Kidney (tissue), 14 donors: ENCODE results near the gene ZNF324B. TPM values are rescaled to one million over a fixed set of nuclear protein-coding genes. Genes with fewer than 3 reads are reported as not detected.
A peak's percentile ranks its signal among the peaks of the same experiment; 100 is the strongest.

ENCODE experiments used
- DNase-seq, 5 donors: peaks; one replicate each; pipeline ENCODE4 v3.0.0-alpha.2; 2013 to 2020
- FAIRE-seq: peaks from 2 replicates; lab custom pipeline; 2012; peaks lifted over from hg19 to GRCh38; lab: Jason Lieb, UNC
- H3K27ac ChIP-seq, 2 donors: one replicate each; pipeline ENCODE4 v1.7.0; 2013; ENCODE audit warnings: low read depth in 2 of 2, low read length in 2 of 2, inconsistent platforms in 1 of 2
- H3K27me3 ChIP-seq: one replicate; pipeline ENCODE4 v1.7.1; 2013; ENCODE audit warnings: low read length, inconsistent platforms; ENCODE audit not compliant: control insufficient read depth, insufficient read depth
- H3K36me3 ChIP-seq, 3 donors: one replicate each; pipeline versions ENCODE4 v1.7.0 to v1.7.1; 2013; ENCODE audit warnings: low read length in 3 of 3, control low read depth in 1 of 3, inconsistent platforms in 1 of 3; ENCODE audit not compliant: insufficient read depth in 3 of 3, control insufficient read depth in 2 of 3
- H3K4me1 ChIP-seq, 3 donors: one replicate each; pipeline versions ENCODE4 v1.7.0 to v1.7.1; 2013; ENCODE audit warnings: low read length in 3 of 3, inconsistent platforms in 1 of 3, low read depth in 1 of 3; ENCODE audit not compliant: control insufficient read depth in 2 of 3, insufficient read depth in 2 of 3
- H3K4me3 ChIP-seq, 3 donors: one replicate each; pipeline versions ENCODE4 v1.7.0 to v1.8.1; 2013; ENCODE audit warnings: low read length in 3 of 3, control low read depth in 1 of 3, inconsistent platforms in 1 of 3
- H3K9ac ChIP-seq, 3 donors: one replicate each; pipeline versions ENCODE4 v1.7.0 to v1.7.1; 2013; ENCODE audit warnings: low read length in 3 of 3, control low read depth in 1 of 3, inconsistent platforms in 1 of 3
- H3K9me3 ChIP-seq, 3 donors: one replicate each; pipeline versions ENCODE4 v1.7.0 to v1.7.1; 2013; ENCODE audit warnings: low read length in 3 of 3, control low read depth in 1 of 3, inconsistent platforms in 1 of 3; ENCODE audit not compliant: control insufficient read depth in 2 of 3, insufficient read depth in 1 of 3
- intact Hi-C: fragments of 100-400 bp; cut with DNase I; formaldehyde crosslinking; loops from one replicate; pipeline ENCODE4 v1.11.1; 2022
- polyA plus RNA-seq: library from polyadenylated mRNA; stranded (reverse); fragments of 350-450 nt; fragmentation: Illumina TruSeq; extraction: RNeasy Lipid Tissue Mini Kit (QIAGEN cat#74804); gene quantifications from one replicate; pipeline ENCODE4 v1.2.3, GENCODE V29; 2014; ENCODE audit warnings: low read depth, low replicate concordance; ENCODE audit not compliant: insufficient read depth
- total RNA-seq: library from RNA; stranded (reverse); fragmentation: NEBNext Ultra II Directional; extraction: Animal tissue kit (Norgen Biotek cat#: 25700); gene quantifications from one replicate; pipeline ENCODE4 v1.2.1, GENCODE V29; 2021
- TF ChIP-seq, protein P1 (sequence below): IDR thresholded peaks from 3 replicates; pipeline ENCODE4 v1.5.1; 2012; ENCODE audit warnings: mild to moderate bottlenecking, moderate library complexity, borderline replicate concordance; ENCODE audit not compliant: insufficient read depth; ENCODE audit errors: extremely low read depth
- donor health status: control.
- donor health status: control.
- donor health status: control.
- donor health status: control.
- donor health status: control.
- donor health status: DM: yes; HTN: yes; CAD: no.
- donor health status: Normal renal cell carcinoma (clear cell type).

ZNF324B gene
- total and polyA plus RNA-seq, 2 donors from 2014 or later: 3.4 to 9.9 TPM

DNA sequence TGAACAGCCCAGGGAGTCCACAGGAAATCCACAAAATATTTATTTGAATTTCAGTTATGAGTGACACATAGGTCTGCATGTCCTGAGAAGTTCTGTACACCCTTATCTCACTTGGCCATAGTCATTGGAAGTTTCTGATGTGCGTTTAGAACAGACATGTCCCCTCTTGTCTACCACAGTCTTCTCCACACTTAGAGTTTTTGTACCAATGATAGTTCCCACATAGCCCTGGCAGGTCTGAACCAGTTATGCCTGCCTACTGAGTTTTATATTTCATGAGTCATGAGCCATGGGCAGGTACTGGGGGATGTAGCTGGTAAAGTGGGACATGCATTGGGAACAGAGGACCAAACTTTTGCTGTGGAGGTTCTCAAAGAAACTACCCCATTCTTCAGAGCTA lies 22.8 kb upstream of the ZNF324B start:
- DNase-seq: no peak
- H3K36me3 ChIP-seq: peaks cover 7 to 18% (median 17%) of the 10 kb centered on the region in 3 donors
- H3K4me1 ChIP-seq: no peaks in the 10 kb centered on the region
- no peak overlapping the region for H3K9ac ChIP-seq
- no peak overlapping the region for H3K27ac ChIP-seq
- H3K9me3 ChIP-seq: peaks cover 15 to 58% (median 28%) of the 10 kb centered on the region in 3 donors
- FAIRE-seq: no peak
- intact Hi-C loops: no loop called here
- TF ChIP-seq, protein P1, sequence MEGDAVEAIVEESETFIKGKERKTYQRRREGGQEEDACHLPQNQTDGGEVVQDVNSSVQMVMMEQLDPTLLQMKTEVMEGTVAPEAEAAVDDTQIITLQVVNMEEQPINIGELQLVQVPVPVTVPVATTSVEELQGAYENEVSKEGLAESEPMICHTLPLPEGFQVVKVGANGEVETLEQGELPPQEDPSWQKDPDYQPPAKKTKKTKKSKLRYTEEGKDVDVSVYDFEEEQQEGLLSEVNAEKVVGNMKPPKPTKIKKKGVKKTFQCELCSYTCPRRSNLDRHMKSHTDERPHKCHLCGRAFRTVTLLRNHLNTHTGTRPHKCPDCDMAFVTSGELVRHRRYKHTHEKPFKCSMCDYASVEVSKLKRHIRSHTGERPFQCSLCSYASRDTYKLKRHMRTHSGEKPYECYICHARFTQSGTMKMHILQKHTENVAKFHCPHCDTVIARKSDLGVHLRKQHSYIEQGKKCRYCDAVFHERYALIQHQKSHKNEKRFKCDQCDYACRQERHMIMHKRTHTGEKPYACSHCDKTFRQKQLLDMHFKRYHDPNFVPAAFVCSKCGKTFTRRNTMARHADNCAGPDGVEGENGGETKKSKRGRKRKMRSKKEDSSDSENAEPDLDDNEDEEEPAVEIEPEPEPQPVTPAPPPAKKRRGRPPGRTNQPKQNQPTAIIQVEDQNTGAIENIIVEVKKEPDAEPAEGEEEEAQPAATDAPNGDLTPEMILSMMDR: no peak
- no peaks in the 10 kb centered on the region for H3K27me3 ChIP-seq
- H3K4me3 ChIP-seq: no peak overlapping the region

DNA sequence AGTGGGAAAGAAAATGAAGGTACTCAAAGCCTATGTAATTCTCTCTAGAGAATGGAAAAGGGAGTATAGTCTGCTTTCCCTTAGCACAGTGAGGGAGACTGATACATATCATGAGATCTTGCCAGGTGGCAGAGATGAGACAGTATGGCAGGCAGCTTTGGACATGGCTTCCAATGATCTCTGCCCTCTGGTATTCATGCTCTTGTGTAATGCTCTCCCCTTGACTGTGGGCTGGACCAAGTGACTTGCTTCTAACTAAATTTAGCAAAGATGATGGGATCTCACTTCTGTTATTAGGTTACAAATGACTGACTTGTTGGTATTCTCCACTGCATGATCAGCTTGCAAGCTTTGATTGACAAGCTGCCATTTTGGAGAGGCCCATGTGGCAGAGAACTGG lies 21.7 kb upstream of the ZNF324B start:
- Histone ChIP-seq H3K27ac (no peak overlapping the region), H3K9me3 (peaks cover 20 to 69% (median 39%) of the 10 kb centered on the region in 3 donors), H3K36me3 (peaks cover 18 to 30% (median 29%) of the 10 kb centered on the region in 3 donors), H3K9ac (no peak overlapping the region), H3K4me3 (no peak overlapping the region), H3K27me3 (no peaks in the 10 kb centered on the region), H3K4me1 (no peaks in the 10 kb centered on the region)
- FAIRE-seq (no peak), DNase-seq (no peak)
- TF ChIP-seq, protein P1: no peak
- intact Hi-C loops: no loop called here

DNA sequence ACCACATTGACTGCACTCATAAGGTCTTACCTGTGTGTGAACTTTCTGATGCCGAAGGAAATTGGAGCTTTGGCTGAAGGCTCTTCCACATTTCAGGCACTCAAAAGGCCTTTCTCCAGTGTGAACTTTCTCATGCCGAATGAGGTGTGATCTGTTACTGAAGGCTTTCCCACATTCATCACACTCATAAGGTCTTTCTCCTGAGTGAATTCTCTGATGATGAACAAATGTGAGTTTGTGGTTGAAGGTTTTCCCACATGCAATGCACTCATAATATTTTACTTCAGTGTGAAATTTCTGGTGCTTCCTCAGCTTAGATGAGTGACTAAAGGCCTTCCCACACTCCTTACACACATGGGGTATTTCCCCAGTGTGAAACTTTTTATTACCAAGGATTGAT lies 17.2 kb upstream of the ZNF324B start:
- H3K27ac ChIP-seq: no peak overlapping the region
- no peak overlapping the region for H3K9ac ChIP-seq
- intact Hi-C loops: no loop called here
- TF ChIP-seq, protein P1: no peak
- H3K9me3 ChIP-seq: peaks cover 23 to 92% (median 62%) of the 10 kb centered on the region in 3 donors
- FAIRE-seq (no peak), DNase-seq (no peak)
- peaks cover 31 to 56% (median 43%) of the 10 kb centered on the region in 3 donors for H3K36me3 ChIP-seq
- H3K4me1 ChIP-seq: peaks cover 0 to 4% (median 3%) of the 10 kb centered on the region in 3 donors
- H3K27me3 ChIP-seq: no peaks in the 10 kb centered on the region
- peak overlapping the region in 1 of 3 donors; percentile 7 for H3K4me3 ChIP-seq
